ENCODE data around the gene HDAC7. TPM values are rescaled to one million over a fixed set of nuclear protein-coding genes. Genes with fewer than 3 reads are reported as not detected.

Gene HDAC7
- total RNA-seq, 1 experiment from 2014 or later, result 71.2 TPM

GRCh38 chr12:47748507-47748828 is 71.2 kb downstream of the HDAC7 start:
- no peak for DNase-seq
- Mint-ChIP-seq H3K9me3 (ENCODE audit: unreplicated experiment) (no peaks in the 10 kb centered on the region), H3K4me1 (ENCODE audit: low read depth, unreplicated experiment) (peaks cover 21% of the 10 kb centered on the region), H3K27ac (ENCODE audit: unreplicated experiment) (no peak overlapping the region), H3K4me3 (ENCODE audit: unreplicated experiment) (no peak overlapping the region), H3K36me3 (ENCODE audit: insufficient read depth, unreplicated experiment) (no peaks in the 10 kb centered on the region), H3K27me3 (ENCODE audit: insufficient read depth, unreplicated experiment) (no peaks in the 10 kb centered on the region)
- Histone ChIP-seq H3K4me1 (peaks cover 9% of the 10 kb centered on the region), H3K4me3 (ENCODE audit: low read depth, low read length) (no peak overlapping the region), H3K36me3 (ENCODE audit: control insufficient read depth, insufficient read depth, low read length) (no peaks in the 10 kb centered on the region), H3K9me3 (no peaks in the 10 kb centered on the region), H3K27me3 (replicated peaks; ENCODE audit: control insufficient read depth, insufficient read depth, low read length) (no peaks in the 10 kb centered on the region)
- ChIA-PET CTCF (interaction anchor here (1.7 kb wide), 1 partner anchor 90 kb away, joined by 5 read pairs; no protein-coding TSS in a partner anchor), POLR2A (no interaction called here)
- no TSS peak for BruUV-seq (replicated peaks)
- TF ChIP-seq CTCF (IDR thresholded peaks at IDR 0.05; ENCODE audit: insufficient read depth in 1 of 2, low read depth in 1 of 2, low read length in 1 of 2, severe bottlenecking in 1 of 2, unreplicated experiment in 1 of 2), result no peak
- intact Hi-C loops (cut with micrococcal nuclease; ENCODE audit: unreplicated experiment), result no loop called here

- peaks cover 18% of the 10 kb centered on the region for H3K4me1 Mint-ChIP-seq (ENCODE audit: low read depth, unreplicated experiment)
- BruUV-seq (replicated peaks), result no TSS peak
- Histone ChIP-seq H3K36me3 (ENCODE audit: control insufficient read depth, insufficient read depth, low read length) (no peaks in the 10 kb centered on the region), H3K4me1 (peaks cover 5% of the 10 kb centered on the region; the same call in 1 of the 2 replicates), H3K4me3 (ENCODE audit: low read depth, low read length) (no peak overlapping the region), H3K9me3 (no peaks in the 10 kb centered on the region), H3K27me3 (replicated peaks; ENCODE audit: control insufficient read depth, insufficient read depth, low read length) (no peaks in the 10 kb centered on the region)
- H3K9me3 Mint-ChIP-seq (ENCODE audit: unreplicated experiment), result no peaks in the 10 kb centered on the region
- no peak overlapping the region for H3K27ac Mint-ChIP-seq (ENCODE audit: unreplicated experiment)
- ChIA-PET CTCF (interaction anchor here (0.6 to 1.7 kb wide), 3 partner anchors 19 to 90 kb away, joined by 3 to 5 read pairs (median 4); no protein-coding TSS in a partner anchor), POLR2A (no interaction called here)
- no peaks in the 10 kb centered on the region for H3K27me3 Mint-ChIP-seq (ENCODE audit: insufficient read depth, unreplicated experiment)
- intact Hi-C loops (cut with micrococcal nuclease; ENCODE audit: unreplicated experiment), result no loop called here
- DNase-seq, result no peak
- no peak overlapping the region for H3K4me3 Mint-ChIP-seq (ENCODE audit: unreplicated experiment)
- TF ChIP-seq CTCF (IDR thresholded peaks at IDR 0.05; ENCODE audit: insufficient read depth in 1 of 2, low read depth in 1 of 2, low read length in 1 of 2, severe bottlenecking in 1 of 2, unreplicated experiment in 1 of 2), result no peak
- no peaks in the 10 kb centered on the region for H3K36me3 Mint-ChIP-seq (ENCODE audit: insufficient read depth, unreplicated experiment)
Observed at GRCh38 chr12:47747596-47748506, 71.9 kb downstream of the HDAC7 start.

- Mint-ChIP-seq H3K27ac (ENCODE audit: unreplicated experiment) (no peak overlapping the region), H3K4me1 (ENCODE audit: low read depth, unreplicated experiment) (peaks cover 18% of the 10 kb centered on the region), H3K9me3 (ENCODE audit: unreplicated experiment) (no peaks in the 10 kb centered on the region), H3K4me3 (ENCODE audit: unreplicated experiment) (no peak overlapping the region), H3K36me3 (ENCODE audit: insufficient read depth, unreplicated experiment) (no peaks in the 10 kb centered on the region), H3K27me3 (ENCODE audit: insufficient read depth, unreplicated experiment) (no peaks in the 10 kb centered on the region)
- intact Hi-C loops (cut with micrococcal nuclease; ENCODE audit: unreplicated experiment), result no loop called here
- no TSS peak for BruUV-seq (replicated peaks)
- Histone ChIP-seq H3K27me3 (replicated peaks; ENCODE audit: control insufficient read depth, insufficient read depth, low read length) (no peaks in the 10 kb centered on the region), H3K36me3 (ENCODE audit: control insufficient read depth, insufficient read depth, low read length) (no peaks in the 10 kb centered on the region), H3K4me1 (peaks cover 5% of the 10 kb centered on the region; the same call in 1 of the 2 replicates), H3K9me3 (no peaks in the 10 kb centered on the region), H3K4me3 (ENCODE audit: low read depth, low read length) (no peak overlapping the region)
- POLR2A ChIA-PET, result no interaction called here
- CTCF ChIA-PET, result interaction anchor here (0.6 to 1.7 kb wide), 3 partner anchors 20 to 91 kb away, joined by 3 to 5 read pairs (median 4); no protein-coding TSS in a partner anchor
- TF ChIP-seq CTCF (IDR thresholded peaks at IDR 0.05; ENCODE audit: insufficient read depth in 1 of 2, low read depth in 1 of 2, low read length in 1 of 2, severe bottlenecking in 1 of 2, unreplicated experiment in 1 of 2), result no peak
- DNase-seq, result no peak
Observed at GRCh38 chr12:47747126-47747525, 72.6 kb downstream of the HDAC7 start.

Measured in Caco-2 (cell line).